ENCODE measurements around the gene LY6G6F. TPM values are rescaled to one million over a fixed set of nuclear protein-coding genes. Genes with fewer than 3 reads are reported as not detected.

Gene LY6G6F
- total and polyA plus RNA-seq, 2 experiments from 2014 or later, result not detected

- 77 to 79% methylated on average over 5 to 7 of the region's 7 CpGs for WGBS, 2 experiments (ENCODE audit: low coverage in 1 of 2, low lambda C conversion rate in 2 of 2, missing lambda C conversion rate in 2 of 2)
- Histone ChIP-seq H3K9ac (peak overlapping the region; percentile 74), H3K36me3 (ENCODE audit: low read depth) (peaks cover 14% of the 10 kb centered on the region), H3K27ac (peak overlapping the region; percentile 87), H3K4me2 (ENCODE audit: unreplicated experiment) (peak overlapping the region; percentile 98), H2AFZ (peak overlapping the region; percentile 81), H3K9me2 (ENCODE audit: insufficient read depth) (no peaks in the 10 kb centered on the region), H4K20me1 (ENCODE audit: insufficient read depth) (no peaks in the 10 kb centered on the region), H3K27me3 (replicated peaks; ENCODE audit: insufficient read depth) (no peaks in the 10 kb centered on the region), H3F3A (ENCODE audit: insufficient read depth) (peaks cover 50% of the 10 kb centered on the region), H3K4me1 (ENCODE audit: insufficient read depth) (peaks cover 43% of the 10 kb centered on the region), H3K79me2 (ENCODE audit: insufficient read depth) (peaks cover 51% of the 10 kb centered on the region), H3K4me3 (peak overlapping the region; percentile 58), H3K9me3 (ENCODE audit: low read depth) (no peaks in the 10 kb centered on the region)
- TF ChIP-seq EZH2 (IDR thresholded peaks at IDR 0.05; ENCODE audit: insufficient read depth, poor library complexity, severe bottlenecking), result no peak
- TF ChIP-seq EZH2phosphoT487 (IDR thresholded peaks at IDR 0.05; ENCODE audit: insufficient read depth, low read depth), result no peak
- no peak for DNase-seq
- in situ Hi-C loops (cut with MboI), result no loop called here
These were observed 30.8 kb downstream of the LY6G6F start for GRCh38 chr6:31737315-31737990.

GRCh38 chr6:31737991-31738979 is 31.6 kb downstream of the LY6G6F start:
- Histone ChIP-seq H3K79me2 (ENCODE audit: insufficient read depth) (peaks cover 43% of the 10 kb centered on the region), H3K27ac (peak overlapping the region; percentile 87), H3K36me3 (ENCODE audit: low read depth) (peaks cover 6% of the 10 kb centered on the region; the same call in 1 of the 2 replicates), H2AFZ (peak overlapping the region; percentile 81), H3K9me3 (ENCODE audit: low read depth) (no peaks in the 10 kb centered on the region), H3K4me3 (peak overlapping the region; percentile 58), H3K4me2 (ENCODE audit: unreplicated experiment) (peak overlapping the region; percentile 82), H4K20me1 (ENCODE audit: insufficient read depth) (no peaks in the 10 kb centered on the region), H3K27me3 (replicated peaks; ENCODE audit: insufficient read depth) (no peaks in the 10 kb centered on the region), H3K9ac (peak overlapping the region; percentile 74), H3K4me1 (ENCODE audit: insufficient read depth) (peaks cover 43% of the 10 kb centered on the region), H3F3A (ENCODE audit: insufficient read depth) (peaks cover 41% of the 10 kb centered on the region), H3K9me2 (ENCODE audit: insufficient read depth) (no peaks in the 10 kb centered on the region)
- in situ Hi-C loops (cut with MboI), result no loop called here
- peak; percentile 87 for DNase-seq
- 30 to 32% methylated on average over 6 of the region's 6 CpGs for WGBS, 2 experiments (ENCODE audit: low coverage in 1 of 2, low lambda C conversion rate in 2 of 2, missing lambda C conversion rate in 2 of 2)
- TF ChIP-seq EZH2phosphoT487 (IDR thresholded peaks at IDR 0.05; ENCODE audit: insufficient read depth, low read depth), result no peak
- TF ChIP-seq EZH2 (IDR thresholded peaks at IDR 0.05; ENCODE audit: insufficient read depth, poor library complexity, severe bottlenecking), result no peak

- H4K20me1 ChIP-seq (ENCODE audit: insufficient read depth), result no peaks in the 10 kb centered on the region
- no peaks in the 10 kb centered on the region for H3K9me2 ChIP-seq (ENCODE audit: insufficient read depth)
- peaks cover 31% of the 10 kb centered on the region for H3K4me1 ChIP-seq (ENCODE audit: insufficient read depth)
- peak within 1 kb of the TSS; percentile 84 for H3K4me3 ChIP-seq
- peaks cover 35% of the 10 kb centered on the region for H3F3A ChIP-seq (ENCODE audit: insufficient read depth)
- peak within 1 kb of the TSS; percentile 90 for H2AFZ ChIP-seq
- WGBS, 2 experiments (ENCODE audit: low coverage in 1 of 2, low lambda C conversion rate in 2 of 2, missing lambda C conversion rate in 2 of 2), result 1% methylated on average over 57 to 58 of the region's 58 CpGs
- TF ChIP-seq EZH2 (IDR thresholded peaks at IDR 0.05; ENCODE audit: insufficient read depth, poor library complexity, severe bottlenecking) (no peak), EZH2phosphoT487 (IDR thresholded peaks at IDR 0.05; ENCODE audit: insufficient read depth, low read depth) (no peak)
- H3K9ac ChIP-seq, result peak within 1 kb of the TSS; percentile 83
- H3K9me3 ChIP-seq (ENCODE audit: low read depth), result no peaks in the 10 kb centered on the region
- peak within 1 kb of the TSS; percentile 98 for H3K4me2 ChIP-seq (ENCODE audit: unreplicated experiment)
- no peaks in the 10 kb centered on the region for H3K36me3 ChIP-seq (ENCODE audit: low read depth)
- in situ Hi-C loops (cut with MboI), result no loop called here
- H3K27me3 ChIP-seq (replicated peaks; ENCODE audit: insufficient read depth), result no peaks in the 10 kb centered on the region
- peaks cover 28% of the 10 kb centered on the region for H3K79me2 ChIP-seq (ENCODE audit: insufficient read depth)
- DNase-seq, result peak; percentile 100
- peak within 1 kb of the TSS; percentile 59 for H3K27ac ChIP-seq
These were observed 33.2 kb downstream of the LY6G6F start, which contains the start of gene MSH5 for GRCh38 chr6:31739639-31740396. Gene MSH5, plus strand, starts transcription at chr6:31740005. Its CDS starts 462 bp downstream, at chr6:31740467.
